GM19452 (cell line): ENCODE results near the gene TFF1.

Experiments used
- ATAC-seq: cut with Tn5 transposase; IDR thresholded peaks from one replicate; pipeline ENCODE4 v1.9.1; 2021; ENCODE audit not compliant: unreplicated experiment

The TFF1 gene

GRCh38 chr21:42383331-42383730 is 17.0 kb upstream of the TFF1 start:
- no peak for ATAC-seq

DNA sequence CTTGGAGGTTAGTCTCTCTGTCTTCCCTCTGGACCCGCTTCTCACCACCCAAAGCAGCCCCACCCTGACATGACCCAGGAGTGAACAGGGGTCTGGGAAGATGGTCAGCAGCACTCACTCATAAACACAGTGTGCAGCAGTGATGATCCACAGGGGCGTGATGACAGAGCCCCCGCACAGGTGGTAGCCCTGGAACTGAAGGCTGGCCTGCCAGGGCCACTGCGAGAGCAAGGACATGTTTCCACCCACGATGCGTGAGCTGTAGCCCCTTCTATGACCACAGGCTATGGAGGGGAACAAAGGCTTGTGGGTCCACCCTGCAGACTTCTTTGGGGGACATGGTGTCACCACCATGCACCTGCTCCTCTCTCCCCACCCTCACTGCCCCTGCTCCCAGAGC is 16.6 kb upstream of the TFF1 start:
- no peak for ATAC-seq

- ATAC-seq = no peak
Measured at GRCh38 chr21:42381347-42381984, 15.1 kb upstream of the TFF1 start.

GRCh38 chr21:42379426-42380215 is 13.3 kb upstream of the TFF1 start:
- ATAC-seq = no peak

DNA sequence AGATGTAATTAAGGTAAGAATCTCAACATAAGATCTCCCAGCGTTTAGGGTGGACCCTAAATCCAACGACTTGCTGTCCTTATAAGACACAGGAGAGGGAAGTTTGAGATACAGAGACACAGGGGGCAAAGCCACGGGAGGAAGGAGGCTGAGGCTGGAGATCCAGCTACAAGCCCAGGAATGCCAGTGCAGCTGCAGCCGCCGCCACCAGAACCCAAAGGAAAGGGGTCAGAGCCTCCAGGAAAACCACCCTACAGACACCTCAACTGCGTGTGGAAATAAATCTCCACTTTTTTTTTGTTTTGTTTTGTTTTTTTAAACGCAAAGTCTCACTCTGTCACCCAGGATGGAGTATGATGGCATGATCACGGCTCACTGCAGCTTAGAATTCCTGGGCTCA is 12.1 kb upstream of the TFF1 start:
- no peak for ATAC-seq

DNA sequence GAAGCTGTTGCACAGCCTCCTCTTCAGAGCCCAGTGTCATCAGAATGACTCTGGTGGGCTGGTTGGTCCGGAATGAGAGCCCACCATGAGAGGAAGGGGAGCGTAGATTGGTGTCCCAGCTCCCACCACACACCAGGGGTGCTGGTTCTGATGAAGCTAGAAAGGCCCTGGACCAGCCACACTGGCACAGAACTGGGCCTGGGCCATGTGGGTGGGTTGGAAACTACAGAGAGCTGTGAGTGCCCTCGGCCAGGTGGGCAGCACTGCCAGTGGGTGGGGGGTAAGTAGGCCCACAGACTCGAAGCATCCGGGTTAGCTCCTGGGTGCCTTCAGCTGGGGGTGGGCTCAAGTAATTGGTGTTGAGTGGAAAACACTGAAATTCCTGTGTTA is 11.6 kb upstream of the TFF1 start:
- ATAC-seq = no peak

- ATAC-seq = no peak
Measured at GRCh38 chr21:42377211-42377950, 11.0 kb upstream of the TFF1 start.

DNA sequence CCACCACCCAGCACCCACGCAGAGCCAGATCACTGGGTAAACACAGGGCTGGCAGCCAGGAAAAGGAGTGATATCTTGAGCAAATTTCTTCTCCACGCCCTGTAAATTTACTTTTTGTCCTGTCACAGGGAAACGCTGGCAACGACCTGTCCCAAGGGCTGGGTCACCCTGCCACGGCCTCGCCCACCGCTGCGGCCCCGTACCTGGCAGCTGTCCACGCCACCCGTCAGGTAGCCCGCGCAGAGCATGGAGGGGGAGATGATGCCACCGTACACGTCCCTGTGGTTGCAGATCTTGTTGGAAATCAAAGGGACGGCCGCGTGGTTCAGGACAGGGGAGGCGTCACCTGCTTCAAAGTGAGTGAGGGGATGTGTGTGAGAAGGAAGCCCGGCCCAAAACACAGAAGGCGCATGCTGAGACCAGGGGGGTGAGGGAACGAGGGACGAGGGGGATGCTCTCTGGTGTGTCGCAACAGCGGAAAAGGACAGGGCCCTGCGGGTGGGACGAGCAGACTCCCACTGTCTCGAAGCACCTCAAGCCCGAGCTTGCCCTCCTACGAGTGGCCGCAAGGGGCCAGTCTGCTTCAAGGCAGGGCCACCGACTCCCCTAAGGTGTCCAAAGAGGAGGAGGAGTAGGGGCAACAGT is 10.1 kb upstream of the TFF1 start:
- no peak for ATAC-seq

- no peak for ATAC-seq
Measured at GRCh38 chr21:42375966-42376337, 9.6 kb upstream of the TFF1 start.

- no peak for ATAC-seq
Measured at GRCh38 chr21:42375506-42375905, 9.2 kb upstream of the TFF1 start.

- ATAC-seq = no peak
Measured at GRCh38 chr21:42374864-42375499, 8.6 kb upstream of the TFF1 start.

DNA sequence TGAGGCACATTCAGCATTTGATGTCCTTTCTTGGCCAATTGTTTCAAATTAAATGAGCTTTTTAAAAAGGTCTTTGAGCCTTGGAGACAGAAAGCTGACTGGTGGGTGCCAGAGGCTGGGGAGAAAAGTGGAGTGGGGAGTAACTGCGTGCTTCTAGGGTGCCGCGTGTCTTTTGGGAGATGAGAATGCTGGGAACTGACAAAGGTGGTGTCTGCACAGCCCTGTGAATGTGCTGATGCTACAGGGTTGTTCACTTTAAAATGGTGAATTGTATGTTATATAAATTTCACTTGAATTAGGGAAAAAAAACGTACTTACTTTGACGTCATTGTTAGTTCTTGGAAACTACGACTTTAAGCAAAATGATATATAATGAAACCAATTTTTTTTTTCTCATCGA is 8.1 kb upstream of the TFF1 start:
- no peak for ATAC-seq

- ATAC-seq = no peak
Measured at GRCh38 chr21:42373908-42374455, 7.6 kb upstream of the TFF1 start.

DNA sequence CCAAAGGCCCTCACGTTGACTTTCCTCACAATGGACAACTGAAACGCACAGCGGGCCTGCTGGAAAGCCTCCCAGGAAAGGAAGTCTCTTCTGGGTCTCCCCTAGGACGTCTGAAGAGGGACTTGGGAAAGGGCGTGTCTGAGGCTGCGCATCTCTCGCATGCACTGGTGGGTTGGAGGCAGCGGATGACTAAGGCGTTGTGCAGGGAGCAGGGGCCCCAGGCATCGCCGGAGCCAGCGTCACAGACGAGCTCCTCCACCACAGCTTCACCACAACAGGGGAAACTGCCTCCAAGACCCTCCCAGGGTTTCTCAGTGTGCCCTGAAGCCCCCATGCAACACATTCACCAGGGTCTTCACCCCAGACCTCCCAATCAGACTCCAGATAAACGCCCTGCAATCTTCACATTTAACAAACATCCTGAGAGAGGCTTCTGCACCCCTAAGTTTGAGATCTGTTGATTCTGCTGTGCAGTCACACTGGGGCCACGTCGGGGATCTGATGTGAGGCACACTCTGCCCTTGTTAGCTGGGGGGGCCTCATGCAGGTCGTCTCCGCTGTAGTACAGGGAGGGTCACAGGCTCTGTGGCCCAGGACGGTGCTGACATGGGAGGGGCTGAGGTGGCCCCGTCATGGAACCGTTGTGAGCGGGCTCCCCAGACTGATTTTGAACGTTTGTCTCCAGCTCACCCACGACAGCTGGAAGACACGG is 7.0 kb upstream of the TFF1 start:
- ATAC-seq = no peak

GRCh38 chr21:42370894-42371654 is 4.7 kb upstream of the TFF1 start:
- no peak for ATAC-seq

- no peak for ATAC-seq
Measured at GRCh38 chr21:42369821-42370220, 3.5 kb upstream of the TFF1 start.

DNA sequence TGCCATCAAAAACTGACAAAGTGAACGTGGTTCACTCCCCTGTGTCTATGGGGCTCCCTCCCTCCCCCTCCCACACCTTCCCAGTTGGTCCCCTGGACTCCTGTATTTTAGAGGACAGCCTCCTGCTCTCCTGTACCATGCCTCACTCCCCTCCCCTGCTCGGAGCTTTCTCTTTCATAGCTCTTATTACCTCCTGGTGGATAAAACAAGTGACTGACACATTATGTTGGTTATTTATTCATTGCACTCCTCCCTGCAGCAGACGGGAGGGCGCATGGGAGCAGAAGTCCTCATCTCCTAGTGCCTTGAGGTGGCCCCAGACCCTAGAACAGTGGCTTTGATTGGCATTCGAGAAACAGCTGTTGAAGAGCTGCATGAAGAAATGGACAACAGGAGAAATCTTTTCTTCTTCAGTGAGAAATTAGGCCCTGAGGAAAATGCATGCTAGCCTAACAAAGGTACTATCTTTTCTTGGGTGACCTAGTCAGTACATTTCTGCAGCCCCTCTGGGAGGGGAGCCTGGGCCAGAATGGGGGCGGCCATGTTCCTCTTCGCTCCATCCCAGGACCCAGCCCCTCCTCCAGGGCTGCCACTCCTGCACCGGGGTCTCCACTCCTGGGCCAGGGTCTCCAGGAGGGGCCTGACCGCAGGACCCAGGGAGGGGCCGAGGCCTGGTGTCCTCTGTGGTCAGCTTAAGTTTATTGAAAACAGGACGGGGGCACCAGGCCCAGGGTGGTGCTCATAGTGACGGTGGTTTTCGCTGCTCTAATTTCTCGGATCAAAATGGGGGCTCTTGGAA is 1.2 kb upstream of the TFF1 start:
- ATAC-seq = no peak

DNA sequence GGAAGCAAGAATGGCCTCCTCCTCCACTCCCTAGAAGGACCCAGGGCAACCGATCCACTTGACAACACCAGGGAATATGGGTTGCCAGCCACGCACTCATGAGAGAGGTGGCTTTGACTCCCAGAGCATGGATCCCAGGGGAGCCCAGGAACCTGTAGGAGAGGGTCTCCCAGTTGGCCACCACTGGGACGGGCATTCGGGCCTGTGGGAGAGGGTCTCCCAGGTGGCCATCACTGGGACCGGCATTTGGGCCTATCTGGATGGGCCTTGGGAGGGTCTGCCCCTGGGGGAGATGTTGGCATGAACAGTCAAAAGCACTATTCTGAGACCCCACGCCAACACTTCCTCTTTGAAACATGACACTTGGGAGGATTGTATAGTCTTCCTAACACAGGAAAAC is 565 bp downstream of the TFF1 start:
- ATAC-seq = no peak
